Measurements from ENCODE around the gene KDELR1. TPM values are rescaled to one million over a fixed set of nuclear protein-coding genes. Genes with fewer than 3 reads are reported as not detected.

The KDELR1 gene
- total and polyA plus RNA-seq, 9 of the 15 experiments (the other 6 are each of a cell fraction or from before 2014, with no cell fraction given): 6.1 to 165 (median 58.5) TPM

GRCh38 chr19:48353677-48354076 is 37.7 kb downstream of the KDELR1 start:
- CTCF ChIA-PET (ENCODE audit: low intra/inter-chr PET ratio): no interaction called here
- BruUV-seq (replicated peaks): no TSS peak
- FAIRE-seq (no peak), DNase-seq (ENCODE audit: extremely low read depth in 1 of 4, low spot score in 3 of 4) (peak in 2 of 4 experiments; percentile 8 to 46), ATAC-seq (no peak; the same call in 2 of the 3 replicates)
- Histone ChIP-seq H3K4me3 (no peak overlapping the region), H3K27ac (ENCODE audit: extremely low read depth, low read depth, low read length) (0 out of 3 replicates have a peak overlapping the region, but pooled peaks have one; percentile 3), H3K9ac (ENCODE audit: insufficient read depth in 1 of 2, low read depth in 2 of 2, low read length in 2 of 2) (no peak overlapping the region), H3K79me2 (ENCODE audit: control insufficient read depth, insufficient read depth, low read length) (no peaks in the 10 kb centered on the region), H3K4me1 (replicated peaks in 1 of 2; ENCODE audit: control insufficient read depth in 2 of 2, insufficient read depth in 2 of 2, low read length in 2 of 2) (peaks cover 9 to 13% of the 10 kb centered on the region in 2 experiments; a peak in 4 of 5 replicates), H3K9me3 (replicated peaks; ENCODE audit: control insufficient read depth, insufficient read depth, low read depth, low read length) (no peaks in the 10 kb centered on the region), H3K27me3 (ENCODE audit: control insufficient read depth in 2 of 2, insufficient read depth in 2 of 2, low read length in 2 of 2) (no peaks in the 10 kb centered on the region), H3K36me3 (ENCODE audit: control insufficient read depth, insufficient read depth, low read length) (no peaks in the 10 kb centered on the region), H3K9me1 (ENCODE audit: control insufficient read depth, insufficient read depth, low read length) (no peaks in the 10 kb centered on the region), H3K4me2 (ENCODE audit: insufficient read depth, low read length) (no peak overlapping the region), H2AFZ (ENCODE audit: low read depth, low read length) (no peak overlapping the region), H4K20me1 (replicated peaks; ENCODE audit: control insufficient read depth, insufficient read depth, low read length) (no peaks in the 10 kb centered on the region)
- TF ChIP-seq ZNF197 (CRISPR knock-in tag; IDR thresholded peaks at IDR 0.05; ENCODE audit: low read depth) (no peak), ZNF592 (IDR thresholded peaks at IDR 0.05) (peak; percentile 55; the same call in 1 of the 2 replicates), JUND (IDR thresholded peaks at IDR 0.05; ENCODE audit: borderline replicate concordance, low read depth, low read length) (peak; percentile 43; the same call in 1 of the 2 replicates), JUND (tag; IDR thresholded peaks at IDR 0.05; ENCODE audit: borderline replicate concordance, low read depth, low read length) (peak; percentile 18; the same call in 1 of the 3 replicates), FOSL1 (tag; conservative IDR thresholded peaks at IDR 0.05) (peak; percentile 30; the same call in 1 of the 2 replicates), ATF3 (IDR thresholded peaks at IDR 0.05) (peak; percentile 49; the same call in 1 of the 2 replicates), ATF3 (CRISPR knock-in tag; conservative IDR thresholded peaks at IDR 0.05) (no peak)
- POLR2A ChIA-PET: interaction anchor here (0.8 to 1.3 kb wide), 2 partner anchors 9 to 14 kb away, joined by 3 to 7 read pairs; no protein-coding TSS in a partner anchor
- WGBS (ENCODE audit: insufficient coverage, low coverage, missing lambda C conversion rate): 68% methylated on average over 5 of the region's 5 CpGs
- in situ Hi-C loops (cut with MboI): no loop called here
- intact Hi-C loops (cut with micrococcal nuclease): no loop called here

Measured in K562 (cell line).